AG04450 (cell line): ENCODE results near the gene POU2AF3. TPM values are rescaled to one million over a fixed set of nuclear protein-coding genes. Genes with fewer than 3 reads are reported as not detected.

Source experiments
- CTCF ChIA-PET: fragments of 300-600, 350-600 bp; formaldehyde crosslinking; extraction: SDS; loops from one replicate; lab custom pipeline; 2022; ENCODE audit warnings: antibody characterized with exemption, inconsistent platforms; lab: Charles Lee
- POLR2A ChIA-PET: fragments of 350-600 bp; formaldehyde crosslinking; extraction: SDS; loops from one replicate; lab custom pipeline; 2021; ENCODE audit warnings: antibody characterized with exemption, inconsistent platforms; lab: Yijun Ruan, JAX
- DNase-seq: peaks from one replicate; pipeline ENCODE4 v3.0.0-alpha.2; 2011; ENCODE audit warnings: low read depth, low spot score
- H3K27ac ChIP-seq: one replicate; pipeline ENCODE4 v1.5.1; 2012; ENCODE audit warnings: low read depth, low read length, control low read depth
- H3K27me3 ChIP-seq: one replicate; pipeline ENCODE4 v1.6.0; 2012; ENCODE audit warnings: low read length; ENCODE audit not compliant: control insufficient read depth, insufficient read depth
- H3K4me3 ChIP-seq: 2 replicates; pipeline ENCODE4 v1.5.1; 2011; ENCODE audit warnings: mild to moderate bottlenecking, low read depth, low read length, control low read depth
- H3K9me3 ChIP-seq: 2 replicates; pipeline ENCODE4 v1.5.1; 2012; ENCODE audit warnings: low read length; ENCODE audit not compliant: control insufficient read depth, insufficient read depth
- CTCF ChIP-seq: IDR thresholded peaks from 2 replicates; pipeline ENCODE4 v1.5.1; 2011; ENCODE audit warnings: low read depth, low read length, control low read depth, inconsistent platforms
- polyA plus RNA-seq: library from polyadenylated mRNA; depleted of rRNA; stranded (reverse); fragments of >200 nt; gene quantifications from 2 replicates; pipeline ENCODE4 v1.2.3, GENCODE V29; 2011

Gene POU2AF3
- polyA plus RNA-seq, 1 experiment = not detected

- CTCF ChIA-PET = interaction anchor here (1.4 to 2.2 kb wide), 2 partner anchors 61 to 79 kb away, joined by 3 to 4 read pairs; no protein-coding TSS in a partner anchor
Observed at GRCh38 chr11:111344032-111344431, 45.7 kb downstream of the POU2AF3 start.

GRCh38 chr11:111347002-111347722 lies 48.8 kb downstream of the POU2AF3 start:
- Histone ChIP-seq H3K27me3 (no peaks in the 10 kb centered on the region), H3K9me3 (no peaks in the 10 kb centered on the region), H3K27ac (no peak overlapping the region), H3K4me3 (no peak overlapping the region)
- CTCF ChIA-PET = no interaction called here
- POLR2A ChIA-PET = no interaction called here
- DNase-seq = no peak
- no peak for TF ChIP-seq CTCF

More at GRCh38 chr11:111344032-111344431, 45.7 kb downstream of the POU2AF3 start:
- H3K27ac ChIP-seq = no peak overlapping the region
- TF ChIP-seq CTCF = no peak
- no peaks in the 10 kb centered on the region for H3K9me3 ChIP-seq
- H3K4me3 ChIP-seq = no peak overlapping the region
- no peak for DNase-seq
- no peaks in the 10 kb centered on the region for H3K27me3 ChIP-seq
- POLR2A ChIA-PET = no interaction called here

- TF ChIP-seq CTCF = no peak
- CTCF ChIA-PET = no interaction called here
- no peak overlapping the region for H3K27ac ChIP-seq
- no peaks in the 10 kb centered on the region for H3K9me3 ChIP-seq
- peaks cover 3% of the 10 kb centered on the region for H3K27me3 ChIP-seq
- no peak overlapping the region for H3K4me3 ChIP-seq
- POLR2A ChIA-PET = no interaction called here
- no peak for DNase-seq
Observed at GRCh38 chr11:111347723-111348115, 49.4 kb downstream of the POU2AF3 start.

GRCh38 chr11:111348147-111348546 lies 49.8 kb downstream of the POU2AF3 start:
- POLR2A ChIA-PET = no interaction called here
- Histone ChIP-seq H3K9me3 (no peaks in the 10 kb centered on the region), H3K27me3 (peaks cover 3% of the 10 kb centered on the region), H3K4me3 (no peak overlapping the region), H3K27ac (no peak overlapping the region)
- no peak for TF ChIP-seq CTCF
- CTCF ChIA-PET = no interaction called here
- DNase-seq = no peak

- Histone ChIP-seq H3K9me3 (0 out of 2 replicates have a peak, but pooled peaks cover under 1% of the 10 kb centered on the region), H3K27me3 (peaks cover 3% of the 10 kb centered on the region), H3K4me3 (no peak overlapping the region), H3K27ac (no peak overlapping the region)
- ChIA-PET POLR2A (no interaction called here), CTCF (interaction anchor here (1.4 kb wide), 1 partner anchor 66 kb away, joined by 3 read pairs; no protein-coding TSS in a partner anchor)
- no peak for TF ChIP-seq CTCF
- DNase-seq = no peak
Observed at GRCh38 chr11:111349191-111349695, 50.9 kb downstream of the POU2AF3 start.
